ENCODE data around the gene AAGAB.

AAGAB gene

DNA sequence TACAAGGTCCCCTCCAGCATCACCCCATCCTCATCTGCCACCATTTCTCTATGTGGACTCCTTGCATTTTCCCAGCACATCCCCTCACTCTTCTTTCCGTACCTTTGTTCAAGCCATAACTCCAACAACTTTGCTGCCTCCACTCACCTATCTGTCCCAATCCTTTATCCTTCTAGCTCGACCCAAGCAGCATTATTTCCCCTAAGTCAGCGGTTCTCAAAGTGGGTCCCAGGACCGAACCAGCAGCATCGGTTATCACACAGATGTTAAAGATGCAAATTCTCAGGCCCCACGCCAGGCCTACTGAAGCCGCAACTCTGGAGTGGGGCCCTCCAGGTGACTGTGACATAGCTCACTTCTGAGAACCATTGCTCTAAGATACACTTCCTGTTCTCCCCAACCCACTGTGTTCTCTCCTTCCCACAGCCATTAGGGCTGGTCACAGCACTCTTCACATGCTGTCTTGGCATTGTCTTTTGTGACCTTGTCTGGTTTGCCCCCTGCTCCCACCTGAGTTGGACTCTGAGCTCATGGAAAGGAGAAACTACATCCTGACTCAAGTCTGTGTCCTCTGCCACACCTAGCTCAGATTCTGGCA is 56.2 kb downstream of the AAGAB start:
- TF ChIP-seq CTCF (conservative IDR thresholded peaks at IDR 0.05; ENCODE audit: low read length) = no peak

GRCh38 chr15:67197364-67197695 is 57.1 kb downstream of the AAGAB start:
- H3K4me3 ChIP-seq (ENCODE audit: low read length) = no peak overlapping the region
- DNase-seq (ENCODE audit: low read depth) = no peak
- TF ChIP-seq CTCF (conservative IDR thresholded peaks at IDR 0.05; ENCODE audit: low read length) = no peak

More for the DNA sequence above, 56.2 kb downstream of the AAGAB start:
- no peak for DNase-seq (ENCODE audit: low read depth)
- H3K4me3 ChIP-seq (ENCODE audit: low read length) = no peak overlapping the region

DNA sequence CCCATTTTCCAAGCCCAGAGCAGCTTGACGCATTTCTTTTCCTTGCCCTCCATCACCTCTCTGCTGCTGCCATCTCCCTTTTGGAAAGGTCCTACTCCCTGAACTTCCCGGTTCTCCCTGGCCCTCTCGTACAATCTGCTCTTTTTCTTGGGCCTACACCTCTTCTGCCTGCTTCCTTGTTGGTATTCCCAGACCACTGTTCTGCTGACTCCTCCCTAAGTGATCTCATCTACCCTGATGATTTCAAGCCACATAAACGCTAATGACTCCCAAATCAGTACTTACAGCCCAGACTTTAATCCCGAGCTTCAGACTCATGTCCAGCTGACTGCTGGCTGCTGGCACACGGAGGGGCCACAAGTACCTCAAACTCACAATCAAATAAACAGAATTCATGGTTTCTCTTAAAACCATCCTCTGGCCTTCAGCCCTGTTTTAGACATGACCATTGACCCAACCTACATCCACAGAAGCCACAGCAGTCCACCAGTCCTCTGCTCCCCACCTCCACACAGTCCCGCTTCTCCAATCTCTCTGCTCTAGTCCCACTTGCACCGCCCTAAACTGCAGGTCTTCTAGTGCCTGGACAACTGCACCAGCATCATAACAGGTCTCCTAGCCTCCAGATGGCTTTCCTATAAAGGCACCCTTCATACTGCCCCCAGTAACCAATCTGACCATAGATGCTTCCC is 57.6 kb downstream of the AAGAB start:
- DNase-seq (ENCODE audit: low read depth) = peak; percentile 89
- no peak overlapping the region for H3K4me3 ChIP-seq (ENCODE audit: low read length)
- no peak for TF ChIP-seq CTCF (conservative IDR thresholded peaks at IDR 0.05; ENCODE audit: low read length)

- no peak for TF ChIP-seq CTCF (conservative IDR thresholded peaks at IDR 0.05; ENCODE audit: low read length)
These were observed 58.2 kb downstream of the AAGAB start for GRCh38 chr15:67196222-67196621.

DNA sequence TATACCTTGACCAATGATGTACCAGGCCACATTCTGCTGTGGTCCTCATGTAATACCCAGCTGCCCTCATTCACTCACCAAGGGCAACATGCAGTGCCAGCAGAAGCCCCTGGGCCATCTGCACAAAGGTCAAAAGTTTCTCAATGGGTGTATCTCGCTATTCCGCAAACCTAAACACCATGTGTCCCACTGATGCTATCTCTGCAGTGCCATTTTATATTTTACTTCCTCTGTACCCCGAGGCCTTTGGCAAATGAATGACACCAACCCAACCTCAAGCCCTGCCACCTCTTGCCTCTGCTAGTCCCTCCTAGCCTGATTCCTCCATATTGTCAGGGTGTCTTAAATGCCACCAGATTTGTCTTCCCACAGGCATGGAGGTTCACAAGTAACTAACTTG is 59.2 kb downstream of the AAGAB start:
- DNase-seq (ENCODE audit: low read depth) = no peak
- no peak overlapping the region for H3K4me3 ChIP-seq (ENCODE audit: low read length)
- no peak for TF ChIP-seq CTCF (conservative IDR thresholded peaks at IDR 0.05; ENCODE audit: low read length)

More at GRCh38 chr15:67196222-67196621, 58.2 kb downstream of the AAGAB start:
- DNase-seq (ENCODE audit: low read depth) = no peak
- no peak overlapping the region for H3K4me3 ChIP-seq (ENCODE audit: low read length)

DNA sequence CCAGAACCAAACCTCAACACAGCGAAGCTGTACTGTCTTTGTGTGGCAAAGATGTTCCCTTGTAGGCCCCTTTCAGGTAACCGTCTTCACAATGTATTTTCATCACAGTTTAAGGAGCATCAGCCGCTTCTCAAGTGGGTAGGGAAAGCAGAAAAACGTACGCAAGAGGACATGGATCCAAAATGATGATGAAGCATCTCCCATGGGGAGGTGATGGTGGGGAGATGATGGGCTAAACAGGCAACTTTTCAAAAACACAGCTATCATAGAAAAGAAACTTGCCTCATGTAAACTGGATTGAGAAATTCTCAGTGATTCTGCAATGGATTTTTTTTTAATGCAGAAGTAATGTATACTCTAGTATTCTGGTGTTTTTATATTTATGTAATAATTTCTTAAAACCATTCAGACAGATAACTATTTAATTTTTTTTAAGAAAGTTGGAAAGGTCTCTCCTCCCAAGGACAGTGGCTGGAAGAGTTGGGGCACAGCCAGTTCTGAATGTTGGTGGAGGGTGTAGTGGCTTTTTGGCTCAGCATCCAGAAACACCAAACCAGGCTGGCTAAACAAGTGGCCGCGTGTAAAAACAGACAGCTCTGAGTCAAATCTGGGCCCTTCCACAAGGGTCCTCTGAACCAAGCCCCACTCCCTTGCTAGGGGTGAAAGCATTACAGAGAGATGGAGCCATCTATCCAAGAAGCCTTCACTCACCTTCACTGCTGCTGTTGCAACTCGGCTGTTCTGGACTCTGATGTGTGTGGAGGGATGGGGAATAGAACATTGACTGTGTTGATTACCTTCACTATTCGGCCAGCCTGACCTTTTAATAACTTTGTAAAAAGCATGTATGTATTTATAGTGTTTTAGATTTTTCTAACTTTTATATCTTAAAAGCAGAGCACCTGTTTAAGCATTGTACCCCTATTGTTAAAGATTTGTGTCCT is 60.0 kb downstream of the AAGAB start:
- no peak for DNase-seq (ENCODE audit: low read depth)
- no peak overlapping the region for H3K4me3 ChIP-seq (ENCODE audit: low read length)
- TF ChIP-seq CTCF (conservative IDR thresholded peaks at IDR 0.05; ENCODE audit: low read length) = no peak

Data from AG10803 (cell line).